RWPE2 (cell line): ENCODE measurements around the gene KLHL9.
"Not testable (repeated sequence)": the region's sequence is repeated elsewhere in the genome, so short reads cannot be mapped to it uniquely, and the experiment has no call there.

Source experiments
- ATAC-seq: fragments of 200-7000 bp; cut with Tn5 transposase; 3 replicates; pipeline ENCODE4 v1.9.1; 2021; ENCODE audit warnings: low read depth
- DNase-seq: peaks from one replicate; pipeline ENCODE4 v3.0.0-alpha.2; 2020; ENCODE audit warnings: low spot score
- H3K27ac ChIP-seq: fragments of 450-650 bp; 2 replicates; pipeline ENCODE4 v1.5.1; 2017; ENCODE audit warnings: mild to moderate bottlenecking; ENCODE audit not compliant: poor library complexity, severe bottlenecking
- H3K27me3 ChIP-seq: fragments of 250-450 bp; sonication (Bioruptor Pico); 2 replicates; pipeline ENCODE4 v1.5.1; 2021; ENCODE audit warnings: mild to moderate bottlenecking, moderate library complexity; ENCODE audit not compliant: insufficient read depth, poor library complexity, severe bottlenecking
- H3K36me3 ChIP-seq: fragments of 250-450 bp; sonication (Bioruptor Pico); 2 replicates; pipeline ENCODE4 v1.5.1; 2020; ENCODE audit warnings: low read depth, mild to moderate bottlenecking, moderate library complexity
- H3K4me1 ChIP-seq: fragments of 250-450 bp; sonication (Bioruptor Pico); 2 replicates; pipeline ENCODE4 v1.5.1; 2021; ENCODE audit warnings: mild to moderate bottlenecking, moderate library complexity; ENCODE audit not compliant: insufficient read depth, poor library complexity, severe bottlenecking
- H3K4me3 ChIP-seq: fragments of 250-450 bp; sonication (Bioruptor Pico); 2 replicates; pipeline ENCODE4 v1.5.1; 2021; ENCODE audit warnings: mild to moderate bottlenecking, moderate library complexity; ENCODE audit not compliant: severe bottlenecking
- H3K9me3 ChIP-seq: fragments of 250-450 bp; sonication (Bioruptor Pico); 2 replicates; pipeline ENCODE4 v1.5.1; 2021; ENCODE audit warnings: mild to moderate bottlenecking, moderate library complexity; ENCODE audit not compliant: severe bottlenecking
- CTCF ChIP-seq: fragments of 450-650 bp; IDR thresholded peaks from one replicate; pipeline ENCODE4 v1.5.1; 2017; ENCODE audit warnings: mild to moderate bottlenecking, moderate library complexity; ENCODE audit not compliant: poor library complexity, severe bottlenecking

KLHL9 gene

GRCh38 chr9:21334701-21335632, at the start of gene KLHL9:
TSS of gene KLHL9 (minus strand) at chr9:21335404. CDS start at chr9:21334859, 545 bp downstream.
- no peak for TF ChIP-seq CTCF
- Histone ChIP-seq H3K9me3 (no peaks in the 10 kb centered on the region), H3K4me3 (peak within 1 kb of the TSS; percentile 90), H3K27me3 (no peaks in the 10 kb centered on the region), H3K27ac (peak within 1 kb of the TSS; percentile 80), H3K36me3 (peaks cover 43% of the 10 kb centered on the region), H3K4me1 (peaks cover 32% of the 10 kb centered on the region)
- DNase-seq = peak; percentile 91
- peak; percentile 90 for ATAC-seq

GRCh38 chr9:21383627-21384026, 48.4 kb upstream of the KLHL9 start:
- H3K4me3 ChIP-seq = no peak overlapping the region

GRCh38 chr9:21381448-21382339, 46.5 kb upstream of the KLHL9 start:
- no peaks in the 10 kb centered on the region for H3K9me3 ChIP-seq
- H3K4me3 ChIP-seq = no peak overlapping the region
- DNase-seq (no peak), ATAC-seq (peak; percentile 48)
- peaks cover 65% of the 10 kb centered on the region for H3K27me3 ChIP-seq
- no peak for TF ChIP-seq CTCF
- H3K36me3 ChIP-seq = no peaks in the 10 kb centered on the region
- no peak overlapping the region for H3K27ac ChIP-seq
- H3K4me1 ChIP-seq = no peaks in the 10 kb centered on the region

More at GRCh38 chr9:21383627-21384026, 48.4 kb upstream of the KLHL9 start:
- no peak for TF ChIP-seq CTCF
- Histone ChIP-seq H3K4me1 (no peaks in the 10 kb centered on the region), H3K27ac (no peak overlapping the region), H3K36me3 (no peaks in the 10 kb centered on the region), H3K27me3 (peaks cover 60% of the 10 kb centered on the region), H3K9me3 (no peaks in the 10 kb centered on the region)
- DNase-seq (no peak), ATAC-seq (no peak)

GRCh38 chr9:21371467-21371866, 36.3 kb upstream of the KLHL9 start:
- H3K4me1 ChIP-seq, H3K27me3 ChIP-seq, H3K9me3 ChIP-seq, H3K36me3 ChIP-seq, H3K27ac ChIP-seq, H3K4me3 ChIP-seq, ATAC-seq, DNase-seq: not testable (repeated sequence)

- DNase-seq (no peak), ATAC-seq (no peak)
- Histone ChIP-seq H3K9me3 (no peaks in the 10 kb centered on the region), H3K27me3 (peaks cover 3% of the 10 kb centered on the region), H3K36me3 (no peaks in the 10 kb centered on the region), H3K27ac (no peak within 1 kb of the TSS), H3K4me3 (no peak within 1 kb of the TSS), H3K4me1 (no peaks in the 10 kb centered on the region)
- TF ChIP-seq CTCF = no peak
Observed at GRCh38 chr9:21367957-21368356, 32.8 kb upstream of the KLHL9 start, which contains the start of gene IFNA13. TSS of gene IFNA13 (minus strand) at chr9:21368057. CDS start at chr9:21368010, 47 bp downstream.

- not testable (repeated sequence) for H3K36me3 ChIP-seq, H3K4me1 ChIP-seq, H3K27me3 ChIP-seq, DNase-seq, H3K27ac ChIP-seq, H3K9me3 ChIP-seq, ATAC-seq, H3K4me3 ChIP-seq
Observed at GRCh38 chr9:21367169-21367568, 32.0 kb upstream of the KLHL9 start.
